GM19351 (cell line): ENCODE data around the gene SCN3A.

Source experiments
- ATAC-seq: cut with Tn5 transposase; IDR thresholded peaks from one replicate; pipeline ENCODE4 v1.9.1; 2021; ENCODE audit warnings: mild to moderate bottlenecking, moderate library complexity; ENCODE audit not compliant: unreplicated experiment

The SCN3A gene

GRCh38 chr2:165113414-165113813, 90.4 kb downstream of the SCN3A start:
- no peak for ATAC-seq

DNA sequence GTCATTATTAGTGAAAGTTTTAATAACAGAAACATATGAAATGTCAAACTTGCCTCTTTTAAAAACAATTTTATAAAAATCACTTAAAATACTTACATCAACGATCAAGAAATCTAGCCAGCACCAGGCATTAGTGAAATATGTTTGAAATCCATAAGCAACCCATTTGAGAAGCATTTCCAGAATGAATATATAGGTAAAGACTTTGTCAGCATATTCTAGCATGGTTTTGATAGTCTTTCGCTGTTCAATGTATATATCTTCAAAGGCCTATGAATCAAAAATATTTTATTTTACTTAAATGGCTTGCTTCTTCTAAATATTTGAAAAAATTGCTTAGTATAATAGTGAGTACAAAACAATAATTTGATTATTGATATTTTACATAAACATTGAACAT, 91.1 kb downstream of the SCN3A start:
- ATAC-seq = no peak

GRCh38 chr2:165112133-165112573, 91.7 kb downstream of the SCN3A start:
- no peak for ATAC-seq

GRCh38 chr2:165110394-165110793, 93.5 kb downstream of the SCN3A start:
- no peak for ATAC-seq

- no peak for ATAC-seq
These were observed 93.9 kb downstream of the SCN3A start for GRCh38 chr2:165109915-165110314.

- no peak for ATAC-seq
These were observed 97.9 kb downstream of the SCN3A start for GRCh38 chr2:165105926-165106325.

DNA sequence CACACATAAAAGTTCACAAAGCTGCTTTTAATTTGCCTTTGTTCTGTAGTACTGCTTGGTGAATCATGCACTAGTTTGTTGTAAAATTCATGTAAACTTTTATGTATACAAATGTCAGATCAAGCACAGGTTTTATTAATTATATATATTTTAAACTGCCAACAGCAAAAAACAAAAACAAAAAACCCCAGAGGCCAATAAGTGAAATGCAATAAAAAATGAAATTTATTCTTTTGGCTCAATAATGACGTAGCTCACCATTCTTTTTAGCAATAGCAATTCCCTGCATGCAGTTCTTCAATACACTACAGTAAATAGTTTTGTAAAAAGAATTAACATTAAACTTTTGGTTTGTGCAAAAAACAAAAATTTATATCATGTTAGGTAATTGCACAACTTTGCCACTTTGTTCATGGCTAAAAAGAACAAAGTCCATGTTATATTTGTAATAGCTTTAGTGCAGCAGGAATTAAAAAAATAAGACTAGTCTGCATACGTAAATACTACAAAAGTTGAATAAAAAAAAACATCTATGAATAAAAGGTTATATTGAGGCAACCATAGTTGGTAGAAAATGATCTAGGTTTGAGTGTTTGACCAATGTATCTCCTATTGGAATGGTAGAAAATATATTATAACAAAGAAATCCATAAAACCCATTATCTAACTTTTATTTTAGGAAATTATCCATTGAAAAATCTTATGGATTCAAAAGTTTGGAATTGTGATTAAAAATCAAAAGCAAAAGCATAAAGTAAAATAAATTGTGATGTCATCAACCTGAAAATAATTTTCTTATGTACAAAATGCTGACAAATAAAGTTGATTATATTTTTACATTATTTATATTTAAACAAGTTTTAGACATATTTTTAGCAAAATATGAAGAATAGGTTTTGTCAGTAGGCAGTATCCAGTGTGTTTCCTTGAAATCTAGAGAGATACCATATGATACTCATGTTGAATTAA, 115.6 kb downstream of the SCN3A start:
- ATAC-seq = no peak

- peak; percentile 69 for ATAC-seq
These were observed 117.5 kb downstream of the SCN3A start for GRCh38 chr2:165086337-165086736.

GRCh38 chr2:165083326-165083725, 120.5 kb downstream of the SCN3A start:
- no peak for ATAC-seq

GRCh38 chr2:165082479-165082878, 121.4 kb downstream of the SCN3A start:
- no peak for ATAC-seq

- ATAC-seq = no peak
These were observed 122.6 kb downstream of the SCN3A start for GRCh38 chr2:165081276-165081675.

DNA sequence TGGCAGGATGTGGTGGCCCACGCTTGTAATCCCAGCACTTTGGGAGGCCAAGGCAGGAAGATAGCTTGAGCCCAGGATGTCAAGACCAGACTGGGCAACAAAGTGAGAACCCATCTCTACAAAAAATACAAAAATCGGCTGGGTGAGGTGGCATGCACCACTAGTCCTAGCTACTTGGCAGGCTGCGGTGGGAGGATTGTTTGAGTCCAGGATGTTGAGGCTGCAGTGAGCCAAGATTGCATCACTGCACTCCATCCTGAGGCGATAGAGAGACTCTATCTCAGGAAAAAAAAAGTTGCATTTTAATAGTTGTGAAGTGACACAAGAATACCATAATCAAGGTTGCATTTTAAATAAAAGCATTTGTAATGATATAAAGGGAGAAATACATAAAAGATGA, 124.4 kb downstream of the SCN3A start:
- ATAC-seq = no peak

GRCh38 chr2:165078913-165079312, 124.9 kb downstream of the SCN3A start:
- ATAC-seq = no peak

DNA sequence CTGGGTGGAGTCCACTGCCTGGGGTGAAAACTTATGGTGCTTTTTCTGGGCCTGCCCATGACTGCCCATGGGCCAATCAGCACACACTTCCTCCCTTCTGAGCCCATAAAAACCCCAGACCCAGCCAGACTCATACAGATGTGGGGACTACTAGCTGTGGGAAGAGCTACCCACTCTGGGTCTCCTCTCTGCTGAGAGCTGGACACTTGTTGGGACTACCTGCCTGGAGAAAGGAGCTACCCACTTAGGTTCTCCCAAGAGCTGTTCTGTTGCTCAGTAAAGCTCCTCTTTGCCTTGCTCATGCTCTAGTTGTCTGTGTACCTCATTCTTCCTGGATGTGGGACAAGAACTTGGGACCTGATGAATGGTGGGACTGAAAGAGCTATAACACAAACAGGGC, 129.0 kb downstream of the SCN3A start:
- no peak for ATAC-seq

- no peak for ATAC-seq
These were observed 129.5 kb downstream of the SCN3A start for GRCh38 chr2:165074323-165074722.

GRCh38 chr2:165070076-165070475, 133.8 kb downstream of the SCN3A start:
- no peak for ATAC-seq

GRCh38 chr2:165069151-165069550, 134.7 kb downstream of the SCN3A start:
- ATAC-seq = no peak

- ATAC-seq = no peak
These were observed 135.4 kb downstream of the SCN3A start for GRCh38 chr2:165068487-165068757.

DNA sequence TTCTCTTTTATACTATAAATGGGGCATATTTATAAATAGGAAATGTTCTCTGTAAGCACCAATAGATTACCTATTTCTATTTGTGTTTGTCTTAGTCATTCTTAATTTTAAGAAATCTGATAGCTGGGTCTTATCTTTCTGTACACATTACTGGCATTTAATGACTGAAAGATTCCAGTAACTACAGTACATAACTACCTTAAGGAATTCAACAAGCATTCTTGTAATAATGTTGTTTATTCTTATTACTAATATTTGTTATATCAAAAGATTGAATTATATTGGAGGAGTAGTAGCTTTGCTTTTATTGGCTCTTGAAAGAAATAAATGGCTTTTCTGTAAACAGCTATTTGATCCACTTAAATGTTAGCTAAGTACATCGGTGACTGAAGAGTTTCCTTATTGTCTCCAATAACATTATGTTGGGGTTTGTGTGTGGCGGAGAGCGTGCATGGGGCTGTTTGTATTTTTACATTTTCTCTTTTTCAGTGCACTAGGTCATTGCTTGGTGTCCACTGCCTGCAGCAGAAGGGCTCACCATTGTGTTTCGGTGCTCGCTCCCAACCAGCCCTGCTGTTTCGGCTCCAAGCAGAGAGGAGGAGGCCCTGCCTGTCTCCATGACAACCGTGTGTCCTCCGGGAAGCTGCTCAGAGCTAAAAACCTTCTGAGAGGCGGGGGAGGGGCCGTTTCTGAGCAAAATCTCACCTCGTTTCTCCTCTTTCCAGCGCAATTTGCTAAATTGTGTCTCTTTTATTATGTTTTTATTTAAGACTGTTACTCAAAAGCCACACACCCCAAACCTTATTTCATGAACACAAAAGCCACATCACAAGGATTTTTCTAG, 136.0 kb downstream of the SCN3A start:
- no peak for ATAC-seq

DNA sequence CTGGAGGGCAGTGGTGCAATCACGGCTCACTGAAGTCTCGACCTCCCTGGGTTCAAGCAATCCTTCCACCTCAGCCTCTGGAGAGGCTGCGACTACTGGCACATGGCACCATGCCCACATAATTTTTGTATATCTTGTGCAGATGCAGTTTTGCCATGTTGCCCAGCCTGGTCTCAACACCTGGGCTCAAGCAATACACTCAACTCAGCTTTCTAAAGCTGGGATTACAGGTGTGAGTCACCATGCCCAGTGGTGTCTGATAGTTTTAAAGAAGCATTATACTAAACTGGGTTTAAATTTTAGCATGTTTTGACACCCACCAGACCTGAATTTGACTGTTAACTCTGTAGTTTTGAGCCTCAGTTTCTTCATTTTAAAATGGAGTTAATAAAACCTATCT, 139.1 kb downstream of the SCN3A start:
- no peak for ATAC-seq

DNA sequence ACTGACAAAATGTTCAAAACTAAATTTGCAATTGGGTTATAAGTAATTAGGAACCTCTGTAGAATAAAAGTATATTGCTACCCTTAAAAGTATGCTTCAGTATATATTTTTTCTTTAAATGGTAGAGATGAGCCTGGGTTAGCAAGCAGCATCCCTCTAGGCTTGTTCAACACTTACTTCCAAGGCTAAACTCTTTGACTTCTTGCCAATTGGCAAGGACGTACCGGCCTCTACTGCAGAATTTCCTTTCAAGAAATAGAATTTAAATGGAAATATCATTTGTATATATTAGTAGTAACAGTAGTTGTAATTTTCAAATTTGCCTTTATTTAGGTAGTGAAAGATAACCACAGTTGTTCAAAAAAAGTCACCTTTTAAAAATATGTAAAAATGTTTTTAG, 143.4 kb downstream of the SCN3A start:
- no peak for ATAC-seq
